ENCODE data around the gene MPRIP.

The MPRIP gene

GRCh38 chr17:17043461-17044271 lies 1.4 kb downstream of the MPRIP start:
- TF ChIP-seq MZF1 (tag by site-specific recombination; IDR thresholded peaks at IDR 0.05; ENCODE audit: borderline replicate concordance) (no peak), ZNF223 (tag by site-specific recombination; IDR thresholded peaks at IDR 0.05) (no peak), BCL11B (tag by site-specific recombination; IDR thresholded peaks at IDR 0.05; ENCODE audit: low read depth) (0 out of 2 replicates have a peak, but pooled peaks have one; percentile 23), SCRT2 (tag by site-specific recombination; IDR thresholded peaks at IDR 0.05) (no peak), ZSCAN4 (tag by site-specific recombination; IDR thresholded peaks at IDR 0.05) (no peak), ZBTB20 (tag by site-specific recombination; IDR thresholded peaks at IDR 0.05) (peak; percentile 98), PRDM10 (tag by site-specific recombination; IDR thresholded peaks at IDR 0.05) (peak; percentile 46), PRDM2 (tag by site-specific recombination; IDR thresholded peaks at IDR 0.05; ENCODE audit: borderline replicate concordance) (no peak), ZNF18 (tag by site-specific recombination; IDR thresholded peaks at IDR 0.05) (no peak), ZNF16 (tag by site-specific recombination; IDR thresholded peaks at IDR 0.05; ENCODE audit: low read depth) (no peak), ZNF341 (tag by site-specific recombination; IDR thresholded peaks at IDR 0.05; ENCODE audit: low read depth) (peak; percentile 13; the same call in 1 of the 2 replicates), ZNF596 (tag by site-specific recombination; IDR thresholded peaks at IDR 0.05) (0 out of 2 replicates have a peak, but pooled peaks have one; percentile 9), GLIS1 (tag by site-specific recombination; IDR thresholded peaks at IDR 0.05) (peak; percentile 5; the same call in 1 of the 2 replicates)
- Histone ChIP-seq H3K36me3 (ENCODE audit: control insufficient read depth in 2 of 2, insufficient read depth in 1 of 2, low read length in 2 of 2) (peaks cover 0 to under 1% of the 10 kb centered on the region in 2 experiments; a peak in 1 of 3 replicates), H3K27ac (ENCODE audit: extremely low read depth, low read depth, low read length) (peak overlapping the region; percentile 61), H3K9me3 (ENCODE audit: control insufficient read depth, insufficient read depth, low read depth, low read length) (no peaks in the 10 kb centered on the region), H3K4me3 (ENCODE audit: low read depth, low read length) (peak overlapping the region; percentile 80), H3K4me1 (ENCODE audit: control insufficient read depth, insufficient read depth, low read length) (peaks cover 19% of the 10 kb centered on the region)
- ChIA-PET POLR2A (interaction anchor here (1.2 to 2.3 kb wide), 3 partner anchors 8 to 16 kb away, joined by 3 to 10 read pairs (median 3); no protein-coding TSS in a partner anchor), CTCF (interaction anchor here (1.0 kb wide), 1 partner anchor 15 kb away, joined by 4 read pairs; no protein-coding TSS in a partner anchor)
